GM06990 (cell line): Measurements from ENCODE around the gene PPP4C.

ENCODE experiments used
- DNase-seq: peaks from one replicate; pipeline ENCODE4 v3.0.0-alpha.2; 2011; ENCODE audit not compliant: insufficient read length; ENCODE audit errors: extremely low read depth
- H3K27me3 ChIP-seq: replicated peaks from 2 replicates; pipeline ENCODE4 v1.6.0; 2011; ENCODE audit warnings: low read length; ENCODE audit not compliant: control insufficient read depth, insufficient read depth
- H3K36me3 ChIP-seq: 2 replicates; pipeline ENCODE4 v1.5.1; 2011; ENCODE audit warnings: low read length; ENCODE audit not compliant: control insufficient read depth, insufficient read depth
- H3K4me3 ChIP-seq: replicated peaks from 2 replicates; pipeline ENCODE4 v1.5.1; 2011; ENCODE audit warnings: low read depth, mild to moderate bottlenecking, control low read depth, low read length
- CTCF ChIP-seq: IDR thresholded peaks from 2 replicates; pipeline ENCODE4 v1.5.1; 2011; ENCODE audit warnings: low read length, control low read depth, mild to moderate bottlenecking, inconsistent platforms; ENCODE audit not compliant: insufficient read depth, poor library complexity, severe bottlenecking

The PPP4C gene

GRCh38 chr16:30069611-30070462 lies 6.0 kb upstream of the PPP4C start:
- no peak for DNase-seq
- peaks cover 36% of the 10 kb centered on the region for H3K36me3 ChIP-seq
- H3K27me3 ChIP-seq, result no peaks in the 10 kb centered on the region
- no peak for TF ChIP-seq CTCF
- no peak overlapping the region for H3K4me3 ChIP-seq

GRCh38 chr16:30070490-30070889 lies 5.3 kb upstream of the PPP4C start:
- Histone ChIP-seq H3K36me3 (peaks cover 36% of the 10 kb centered on the region), H3K4me3 (no peak overlapping the region), H3K27me3 (no peaks in the 10 kb centered on the region)
- DNase-seq, result no peak
- no peak for TF ChIP-seq CTCF

- Histone ChIP-seq H3K27me3 (no peaks in the 10 kb centered on the region), H3K4me3 (peak overlapping the region; percentile 96), H3K36me3 (peaks cover 21% of the 10 kb centered on the region)
- no peak for TF ChIP-seq CTCF
- no peak for DNase-seq
Measured at GRCh38 chr16:30076276-30076791, 540 bp downstream of the PPP4C start.

GRCh38 chr16:30077656-30078055 lies 1.9 kb downstream of the PPP4C start:
- no peak for TF ChIP-seq CTCF
- H3K4me3 ChIP-seq, result no peak overlapping the region
- H3K36me3 ChIP-seq, result peaks cover 28% of the 10 kb centered on the region
- DNase-seq, result no peak
- no peaks in the 10 kb centered on the region for H3K27me3 ChIP-seq

- DNase-seq, result no peak
- no peak overlapping the region for H3K4me3 ChIP-seq
- no peaks in the 10 kb centered on the region for H3K27me3 ChIP-seq
- TF ChIP-seq CTCF, result no peak
- peaks cover 39% of the 10 kb centered on the region for H3K36me3 ChIP-seq
Measured at GRCh38 chr16:30078744-30079143, 3.0 kb downstream of the PPP4C start.

GRCh38 chr16:30079480-30079879 lies 3.7 kb downstream of the PPP4C start:
- peaks cover 44% of the 10 kb centered on the region for H3K36me3 ChIP-seq
- no peak for DNase-seq
- no peaks in the 10 kb centered on the region for H3K27me3 ChIP-seq
- TF ChIP-seq CTCF, result no peak
- no peak overlapping the region for H3K4me3 ChIP-seq
